Progenitor cell of endocrine pancreas (in vitro differentiated cells): ENCODE results near the gene ADGRV1. TPM values are rescaled to one million over a fixed set of nuclear protein-coding genes. Genes with fewer than 3 reads are reported as not detected.
"Not testable (repeated sequence)": the region's sequence is repeated elsewhere in the genome, so short reads cannot be mapped to it uniquely, and the experiment has no call there.

Experiments
- DNase-seq: peaks from one replicate; pipeline ENCODE4 v3.0.0; 2021; ENCODE audit warnings: low spot score; ENCODE audit not compliant: unreplicated experiment
- H3K27ac Mint-ChIP-seq: 2 replicates; pipeline ENCODE4 v1.8.0; 2021; ENCODE audit warnings: mild to moderate bottlenecking, moderate library complexity, mixed read lengths
- H3K27me3 Mint-ChIP-seq: 2 replicates; pipeline ENCODE4 v1.8.0; 2021; ENCODE audit warnings: mixed read lengths
- H3K36me3 Mint-ChIP-seq: 2 replicates; pipeline ENCODE4 v1.8.0; 2022; ENCODE audit warnings: mixed read lengths; ENCODE audit not compliant: insufficient read depth
- H3K4me1 Mint-ChIP-seq: 2 replicates; pipeline ENCODE4 v1.8.0; 2021; ENCODE audit warnings: low read depth, mixed read lengths
- H3K4me3 Mint-ChIP-seq: 2 replicates; pipeline ENCODE4 v1.8.0; 2021; ENCODE audit warnings: low read depth, mild to moderate bottlenecking, moderate library complexity, mixed read lengths
- H3K9me3 Mint-ChIP-seq: 2 replicates; pipeline ENCODE4 v1.8.0; 2021; ENCODE audit warnings: low read depth, mixed read lengths
- total RNA-seq: library from RNA; stranded (reverse); gene quantifications from 2 replicates; pipeline ENCODE4 v1.2.1, GENCODE V29; 2021
- TF ChIP-seq, protein P1 (sequence below): fragments of 200-600 bp; sonication (generic); IDR thresholded peaks from one replicate; pipeline ENCODE4 v1.5.0; 2021; ENCODE audit warnings: antibody characterized with exemption, mild to moderate bottlenecking; ENCODE audit not compliant: unreplicated experiment

ADGRV1 gene
- total RNA-seq, 1 donor from 2014 or later: 82.3 TPM

DNA sequence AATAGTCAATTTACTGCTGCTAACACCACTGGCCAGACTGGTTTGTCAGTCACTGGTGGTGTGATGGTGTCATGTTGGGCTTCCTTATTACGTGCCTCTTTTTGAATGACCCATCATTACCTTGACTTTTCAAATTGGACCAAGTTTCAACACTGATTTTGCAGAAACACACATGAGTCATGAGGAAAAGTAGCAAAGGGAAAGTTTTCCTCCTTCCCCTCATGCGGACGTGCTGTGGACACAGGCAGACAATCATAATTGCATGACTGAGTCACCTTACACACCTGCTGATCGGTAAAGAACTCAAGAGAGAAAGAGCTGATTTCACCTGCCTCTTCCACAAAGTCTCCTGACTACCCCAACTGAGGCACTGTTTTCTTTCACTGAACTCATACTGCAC, 500.0 kb downstream of the ADGRV1 start:
- TF ChIP-seq, protein P1, sequence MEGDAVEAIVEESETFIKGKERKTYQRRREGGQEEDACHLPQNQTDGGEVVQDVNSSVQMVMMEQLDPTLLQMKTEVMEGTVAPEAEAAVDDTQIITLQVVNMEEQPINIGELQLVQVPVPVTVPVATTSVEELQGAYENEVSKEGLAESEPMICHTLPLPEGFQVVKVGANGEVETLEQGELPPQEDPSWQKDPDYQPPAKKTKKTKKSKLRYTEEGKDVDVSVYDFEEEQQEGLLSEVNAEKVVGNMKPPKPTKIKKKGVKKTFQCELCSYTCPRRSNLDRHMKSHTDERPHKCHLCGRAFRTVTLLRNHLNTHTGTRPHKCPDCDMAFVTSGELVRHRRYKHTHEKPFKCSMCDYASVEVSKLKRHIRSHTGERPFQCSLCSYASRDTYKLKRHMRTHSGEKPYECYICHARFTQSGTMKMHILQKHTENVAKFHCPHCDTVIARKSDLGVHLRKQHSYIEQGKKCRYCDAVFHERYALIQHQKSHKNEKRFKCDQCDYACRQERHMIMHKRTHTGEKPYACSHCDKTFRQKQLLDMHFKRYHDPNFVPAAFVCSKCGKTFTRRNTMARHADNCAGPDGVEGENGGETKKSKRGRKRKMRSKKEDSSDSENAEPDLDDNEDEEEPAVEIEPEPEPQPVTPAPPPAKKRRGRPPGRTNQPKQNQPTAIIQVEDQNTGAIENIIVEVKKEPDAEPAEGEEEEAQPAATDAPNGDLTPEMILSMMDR: no peak
- DNase-seq: no peak

GRCh38 chr5:91059409-91059808, 500.8 kb downstream of the ADGRV1 start:
- H3K27ac Mint-ChIP-seq: no peak overlapping the region

More for the DNA sequence above, 500.0 kb downstream of the ADGRV1 start:
- peaks cover 4% of the 10 kb centered on the region for H3K9me3 Mint-ChIP-seq
- no peaks in the 10 kb centered on the region for H3K27me3 Mint-ChIP-seq
- no peak overlapping the region for H3K27ac Mint-ChIP-seq
- peaks cover 6% of the 10 kb centered on the region for H3K4me1 Mint-ChIP-seq
- no peak overlapping the region for H3K4me3 Mint-ChIP-seq
- peaks cover 7% of the 10 kb centered on the region for H3K36me3 Mint-ChIP-seq

DNA sequence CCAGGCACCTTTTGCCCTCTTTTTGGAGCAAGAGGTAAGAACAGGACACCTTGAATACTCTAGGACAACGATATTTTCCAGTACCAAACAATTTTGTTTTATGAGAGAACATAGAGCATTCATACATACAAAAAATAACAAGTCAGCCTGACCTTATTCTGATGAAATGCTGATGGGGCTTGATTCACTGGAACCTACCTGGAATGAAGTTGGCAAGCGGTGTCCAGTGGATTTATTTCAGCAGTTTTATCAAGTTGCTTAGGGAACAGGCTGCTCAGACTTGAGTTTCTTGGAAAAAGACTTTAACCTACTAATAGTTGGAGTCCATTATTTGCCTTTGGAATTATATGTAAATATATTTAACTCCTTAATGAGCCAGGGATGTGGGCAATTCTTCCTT, 502.5 kb downstream of the ADGRV1 start:
- peaks cover 4% of the 10 kb centered on the region for H3K36me3 Mint-ChIP-seq
- no peaks in the 10 kb centered on the region for H3K27me3 Mint-ChIP-seq
- H3K9me3 Mint-ChIP-seq: peaks cover 4% of the 10 kb centered on the region
- no peak for DNase-seq
- no peak overlapping the region for H3K27ac Mint-ChIP-seq
- H3K4me3 Mint-ChIP-seq: no peak overlapping the region
- peaks cover 6% of the 10 kb centered on the region for H3K4me1 Mint-ChIP-seq
- TF ChIP-seq, protein P1: no peak

More at GRCh38 chr5:91059409-91059808, 500.8 kb downstream of the ADGRV1 start:
- Mint-ChIP-seq H3K36me3 (peaks cover 7% of the 10 kb centered on the region), H3K9me3 (peaks cover 4% of the 10 kb centered on the region), H3K4me1 (peaks cover 6% of the 10 kb centered on the region), H3K4me3 (no peak overlapping the region), H3K27me3 (no peaks in the 10 kb centered on the region)
- DNase-seq: no peak
- TF ChIP-seq, protein P1: no peak

DNA sequence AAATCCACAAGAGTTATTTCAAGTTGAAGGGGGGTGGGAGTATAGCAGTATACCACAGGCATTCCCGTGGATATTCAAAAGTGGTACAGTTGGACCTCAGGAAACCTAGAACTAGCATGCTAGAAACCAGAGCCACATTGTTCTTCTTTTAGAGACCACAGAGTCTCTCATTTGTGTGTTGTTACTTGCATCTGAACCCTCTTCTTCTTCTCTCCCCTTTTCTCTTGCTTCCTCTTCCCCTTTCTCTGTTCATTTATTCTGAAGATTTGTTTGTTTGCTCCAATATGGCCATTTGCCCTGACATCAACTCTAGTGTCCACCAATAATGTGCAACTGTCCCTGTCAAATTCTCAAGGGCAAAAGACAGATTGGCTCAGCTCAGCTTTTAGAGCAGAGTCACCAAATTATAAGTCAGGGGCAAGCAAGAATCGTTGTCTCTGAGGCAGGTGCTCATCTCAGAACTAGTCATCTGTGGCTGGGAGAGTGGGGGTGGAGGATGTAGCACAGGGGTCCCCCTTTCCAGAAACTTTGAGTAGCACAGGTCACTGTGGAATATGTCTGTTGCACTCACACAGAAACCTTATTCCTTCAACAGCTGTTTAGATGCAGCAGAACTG, 503.5 kb downstream of the ADGRV1 start:
- Mint-ChIP-seq H3K4me1 (peaks cover 6% of the 10 kb centered on the region), H3K4me3 (no peak overlapping the region), H3K27me3 (no peaks in the 10 kb centered on the region), H3K9me3 (no peaks in the 10 kb centered on the region), H3K36me3 (no peaks in the 10 kb centered on the region), H3K27ac (no peak overlapping the region)
- TF ChIP-seq, protein P1: no peak
- DNase-seq: no peak

DNA sequence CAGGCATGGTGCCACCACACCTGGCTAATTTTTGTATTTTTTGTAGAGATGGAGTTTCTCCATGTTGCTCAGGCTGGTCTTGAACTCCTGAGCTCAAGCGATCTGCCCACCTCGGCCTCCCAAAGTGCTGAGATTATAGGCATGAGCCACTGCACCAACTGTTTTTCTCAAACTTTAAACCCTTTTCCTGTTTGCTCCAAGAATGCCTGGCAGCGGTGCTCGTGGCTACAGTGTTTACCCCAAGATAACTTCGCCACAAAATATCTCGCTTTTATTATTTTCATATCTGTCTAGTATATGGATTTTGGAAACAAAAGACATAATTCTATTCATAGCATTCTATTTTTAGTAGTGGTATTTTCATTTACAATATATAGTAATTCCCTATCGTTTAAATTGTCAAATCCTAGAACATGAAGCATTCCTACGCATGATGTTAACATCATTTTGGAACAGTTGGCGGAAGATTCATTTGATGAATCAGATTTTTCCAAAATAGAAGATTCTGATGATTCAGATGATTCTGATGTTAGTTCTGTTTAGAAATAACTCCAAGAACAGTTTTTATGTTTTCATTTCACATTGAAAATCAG, 504.6 kb downstream of the ADGRV1 start:
- not testable (repeated sequence) for H3K9me3 Mint-ChIP-seq, H3K36me3 Mint-ChIP-seq, DNase-seq, H3K27ac Mint-ChIP-seq, H3K27me3 Mint-ChIP-seq, H3K4me3 Mint-ChIP-seq, H3K4me1 Mint-ChIP-seq

GRCh38 chr5:91065496-91065895, 506.9 kb downstream of the ADGRV1 start:
- TF ChIP-seq, protein P1: no peak
- no peak for DNase-seq
- peaks cover 6% of the 10 kb centered on the region for H3K9me3 Mint-ChIP-seq
- peaks cover 2% of the 10 kb centered on the region for H3K4me1 Mint-ChIP-seq
- peaks cover 6% of the 10 kb centered on the region for H3K36me3 Mint-ChIP-seq
- no peak overlapping the region for H3K4me3 Mint-ChIP-seq
- no peak overlapping the region for H3K27ac Mint-ChIP-seq
- H3K27me3 Mint-ChIP-seq: no peaks in the 10 kb centered on the region
